ENCODE results near the gene SLC35F3. TPM values are rescaled to one million over a fixed set of nuclear protein-coding genes. Genes with fewer than 3 reads are reported as not detected.

The SLC35F3 gene
- total RNA-seq, 4 donors from 2014 or later: 0.36 to 1.4 (median 0.54) TPM

- TF ChIP-seq POLR2AphosphoS5 (IDR thresholded peaks at IDR 0.05): no peak
- no peak for TF ChIP-seq EP300 (IDR thresholded peaks at IDR 0.05)
- TF ChIP-seq POLR2A (IDR thresholded peaks at IDR 0.05): no peak
- TF ChIP-seq CTCF (IDR thresholded peaks at IDR 0.05): no peak
- Histone ChIP-seq H3K4me1 (no peaks in the 10 kb centered on the region), H3K27me3 (no peaks in the 10 kb centered on the region), H3K27ac (no peak overlapping the region), H3K36me3 (no peaks in the 10 kb centered on the region), H3K9me3 (no peaks in the 10 kb centered on the region), H3K4me3 (no peak overlapping the region)
- no peak for DNase-seq (ENCODE audit: low spot score in 2 of 2)
Measured at GRCh38 chr1:234136073-234136472, 231.6 kb downstream of the SLC35F3 start.

GRCh38 chr1:234139966-234140365 is 235.5 kb downstream of the SLC35F3 start:
- Histone ChIP-seq H3K36me3 (no peaks in the 10 kb centered on the region), H3K9me3 (no peaks in the 10 kb centered on the region), H3K27ac (no peak overlapping the region), H3K4me3 (no peak overlapping the region), H3K4me1 (no peaks in the 10 kb centered on the region), H3K27me3 (peaks cover 8% of the 10 kb centered on the region)
- TF ChIP-seq POLR2A (IDR thresholded peaks at IDR 0.05) (no peak), CTCF (IDR thresholded peaks at IDR 0.05) (no peak), EP300 (IDR thresholded peaks at IDR 0.05) (no peak), POLR2AphosphoS5 (IDR thresholded peaks at IDR 0.05) (no peak)
- WGBS: 91% methylated on average over 6 of the region's 6 CpGs
- DNase-seq (ENCODE audit: low spot score in 2 of 2): no peak

- no peak overlapping the region for H3K27ac ChIP-seq
- 94% methylated on average over 9 of the region's 9 CpGs for WGBS
Measured at GRCh38 chr1:234140388-234140787, 235.9 kb downstream of the SLC35F3 start.

GRCh38 chr1:234141006-234141405 is 236.5 kb downstream of the SLC35F3 start:
- 79% methylated on average over 2 of the region's 2 CpGs for WGBS
- Histone ChIP-seq H3K4me3 (no peak overlapping the region), H3K27ac (no peak overlapping the region), H3K36me3 (no peaks in the 10 kb centered on the region), H3K4me1 (no peaks in the 10 kb centered on the region), H3K9me3 (no peaks in the 10 kb centered on the region), H3K27me3 (peaks cover 8% of the 10 kb centered on the region)
- no peak for DNase-seq (ENCODE audit: low spot score in 2 of 2)
- TF ChIP-seq CTCF (IDR thresholded peaks at IDR 0.05) (no peak), POLR2AphosphoS5 (IDR thresholded peaks at IDR 0.05) (no peak), POLR2A (IDR thresholded peaks at IDR 0.05) (no peak), EP300 (IDR thresholded peaks at IDR 0.05) (no peak)

More at GRCh38 chr1:234140388-234140787, 235.9 kb downstream of the SLC35F3 start:
- H3K4me3 ChIP-seq: no peak overlapping the region
- no peaks in the 10 kb centered on the region for H3K9me3 ChIP-seq
- DNase-seq (ENCODE audit: low spot score in 2 of 2): no peak
- H3K36me3 ChIP-seq: no peaks in the 10 kb centered on the region
- H3K27me3 ChIP-seq: peaks cover 8% of the 10 kb centered on the region
- H3K4me1 ChIP-seq: no peaks in the 10 kb centered on the region
- TF ChIP-seq POLR2AphosphoS5 (IDR thresholded peaks at IDR 0.05) (no peak), CTCF (IDR thresholded peaks at IDR 0.05) (no peak), EP300 (IDR thresholded peaks at IDR 0.05) (no peak), POLR2A (IDR thresholded peaks at IDR 0.05) (no peak)

GRCh38 chr1:234143681-234144080 is 239.2 kb downstream of the SLC35F3 start:
- Histone ChIP-seq H3K4me3 (no peak overlapping the region), H3K4me1 (no peaks in the 10 kb centered on the region), H3K27me3 (peaks cover 26% of the 10 kb centered on the region), H3K9me3 (no peaks in the 10 kb centered on the region), H3K36me3 (no peaks in the 10 kb centered on the region), H3K27ac (no peak overlapping the region)
- TF ChIP-seq EP300 (IDR thresholded peaks at IDR 0.05) (no peak), POLR2AphosphoS5 (IDR thresholded peaks at IDR 0.05) (no peak), POLR2A (IDR thresholded peaks at IDR 0.05) (no peak), CTCF (IDR thresholded peaks at IDR 0.05) (no peak)
- no peak for DNase-seq (ENCODE audit: low spot score in 2 of 2)
- WGBS: 94% methylated on average over 2 of the region's 2 CpGs

Data from suprapubic skin (tissue), 4 donors.